ENCODE data around the gene HOXC12.

DNA sequence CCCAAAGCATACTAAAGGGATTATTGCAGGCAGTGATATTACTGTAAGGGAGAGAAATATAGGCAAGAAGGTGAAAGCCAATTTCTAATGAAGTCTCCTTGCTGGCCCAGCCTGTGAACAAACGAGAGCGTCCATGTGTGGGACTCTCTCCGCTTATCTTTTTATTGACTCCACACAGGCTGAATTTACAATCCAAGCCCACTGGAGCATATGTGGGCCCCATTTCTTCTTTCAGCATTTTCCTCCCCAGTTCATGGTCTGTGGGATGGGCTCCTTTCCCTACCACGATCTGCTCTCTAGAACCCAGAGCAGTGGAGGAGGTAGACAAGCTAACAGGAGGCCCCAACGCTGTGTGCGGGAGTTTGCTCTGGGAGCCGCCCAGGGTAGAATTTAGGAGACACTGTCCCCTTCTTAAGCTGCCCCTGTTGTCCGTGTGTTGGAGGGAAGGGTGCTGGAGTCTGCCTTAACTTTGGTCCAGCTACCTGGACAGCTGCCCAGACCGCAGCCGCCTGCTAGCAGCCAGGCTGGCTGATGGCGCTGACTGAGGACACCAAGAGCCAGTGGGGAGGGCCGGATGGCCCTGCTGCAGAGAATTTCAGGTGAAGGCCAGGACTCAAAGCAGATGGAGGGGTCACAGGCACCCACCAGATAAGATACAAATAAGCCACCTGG, 15.0 kb downstream of the HOXC12 start:
- TF ChIP-seq POLR2AphosphoS5 (IDR thresholded peaks at IDR 0.05; ENCODE audit: low read depth, low read length) (no peak), POLR2A (IDR thresholded peaks at IDR 0.05; ENCODE audit: low read depth, low read length) (no peak)

All from GM12892 (cell line).